Endometrial microvascular endothelial cells (primary cell): ENCODE data around the gene ANKMY2. TPM values are rescaled to one million over a fixed set of nuclear protein-coding genes. Genes with fewer than 3 reads are reported as not detected.

Experiments used
- in situ Hi-C: cut with HindIII; loops from 2 replicates; pipeline ENCODE4 v1.10.0; 2017; ENCODE audit warnings: low sequenced_read_pairs, low pct_unique_long_range_greater_than_20kb; ENCODE audit errors: inconsistent ontology term
- total RNA-seq: library from RNA; depleted of rRNA; stranded (reverse); fragments of >200 nt; gene quantifications from one replicate; pipeline ENCODE4 v1.2.3, GENCODE V29; 2015; ENCODE audit errors: inconsistent ontology term

ANKMY2 gene
- total RNA-seq, 1 donor from 2014 or later, result 7.6 TPM

- in situ Hi-C loops, result no loop called here
Measured at GRCh38 chr7:16589881-16590280, 55.7 kb downstream of the ANKMY2 start.

GRCh38 chr7:16587790-16588189 lies 57.8 kb downstream of the ANKMY2 start:
- in situ Hi-C loops, result no loop called here

DNA sequence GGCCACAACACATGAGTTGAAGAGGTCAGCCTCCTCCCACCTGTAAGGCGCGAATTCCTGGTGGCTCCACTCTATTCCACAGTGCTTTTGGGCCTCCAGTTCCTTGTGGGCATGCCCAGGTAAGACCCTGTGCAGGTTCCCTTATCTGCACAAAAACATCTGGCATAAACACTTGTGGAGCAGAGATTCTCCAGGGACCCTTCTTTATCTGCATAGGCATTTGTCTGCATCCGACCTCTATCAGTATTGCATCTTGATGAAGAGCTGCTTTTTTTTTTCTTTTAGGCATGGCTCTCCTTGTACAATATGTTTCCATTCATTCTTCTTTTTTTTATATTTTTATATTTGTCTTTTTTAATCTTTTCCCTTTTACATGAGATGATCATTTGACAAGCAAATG lies 58.4 kb downstream of the ANKMY2 start:
- in situ Hi-C loops, result no loop called here

DNA sequence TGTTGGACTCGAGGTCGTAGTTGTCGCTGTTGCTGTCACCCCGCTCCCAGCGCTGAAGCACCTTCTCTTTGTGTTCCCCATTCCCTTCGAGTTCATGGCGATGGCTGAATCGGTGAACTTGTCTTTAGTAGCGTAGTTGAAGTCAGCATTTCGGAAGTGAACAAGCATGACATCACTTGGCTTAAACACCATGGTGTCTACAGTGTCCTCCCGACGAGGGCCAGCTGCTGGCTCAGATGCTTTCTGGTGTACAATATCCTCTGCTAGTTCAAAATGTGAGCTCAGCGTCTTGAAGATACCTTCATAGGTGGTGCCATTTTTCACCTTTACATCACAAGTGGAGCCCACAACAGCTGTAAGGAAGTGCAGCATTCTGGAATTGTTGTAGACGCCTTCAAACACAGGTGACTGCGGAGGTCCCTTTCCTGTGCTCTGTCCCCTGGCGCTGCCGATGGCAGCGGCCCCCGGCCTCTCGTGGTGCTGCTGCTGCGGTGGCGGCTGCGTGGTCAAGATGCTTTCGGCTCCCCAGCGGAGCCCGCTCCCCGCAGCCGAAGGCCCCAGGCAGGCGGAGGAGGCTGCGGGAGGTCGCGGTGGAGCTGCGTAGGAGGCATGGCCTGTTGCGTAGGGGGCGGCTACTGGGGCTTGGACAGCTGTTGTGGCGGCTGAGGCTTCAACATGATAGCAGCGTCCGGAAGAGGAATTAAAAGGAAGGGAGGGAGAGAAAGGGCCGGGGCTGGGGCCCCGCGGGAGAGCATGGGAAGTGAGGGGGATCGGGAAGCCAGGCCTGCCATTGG lies 59.3 kb downstream of the ANKMY2 start:
- in situ Hi-C loops, result no loop called here

GRCh38 chr7:16585540-16585939 lies 60.0 kb downstream of the ANKMY2 start:
- in situ Hi-C loops, result no loop called here

DNA sequence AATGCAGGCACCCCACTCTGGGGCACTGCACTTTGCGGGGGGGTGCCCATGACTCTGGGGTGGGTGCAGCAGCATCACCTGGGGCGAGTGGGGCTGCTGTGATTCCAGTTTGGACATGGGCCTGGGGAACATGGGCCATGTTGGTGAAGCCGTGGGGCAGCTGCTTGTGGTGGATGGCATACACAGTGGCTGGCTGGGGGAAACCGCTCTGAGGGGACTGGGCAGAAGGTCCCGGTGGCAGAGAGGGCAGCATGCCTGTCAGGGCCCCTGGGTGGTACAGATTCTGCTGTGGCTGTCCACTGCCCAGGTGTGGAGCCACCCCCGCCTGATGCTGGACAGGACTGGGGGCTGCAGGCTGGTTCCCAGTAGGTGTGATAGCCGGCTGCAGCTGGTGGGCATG lies 61.7 kb downstream of the ANKMY2 start:
- in situ Hi-C loops, result no loop called here

DNA sequence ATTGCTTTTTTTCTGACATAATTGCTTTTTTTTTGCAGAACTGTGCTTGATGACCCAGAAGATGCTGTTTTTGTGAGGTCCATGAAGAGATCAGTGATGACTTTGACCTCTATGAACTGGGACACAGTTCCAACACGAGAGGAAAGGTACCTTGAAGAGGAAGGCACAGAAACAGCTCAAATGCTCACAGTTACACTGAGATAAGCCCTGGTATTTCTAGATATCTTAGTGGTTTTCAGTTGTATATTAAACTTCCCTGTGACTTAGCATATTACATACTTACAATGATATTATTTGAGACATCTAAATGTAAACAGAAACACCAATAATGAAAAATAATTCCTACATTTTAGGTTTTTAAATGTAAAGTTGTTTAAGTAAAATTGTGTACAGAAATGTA lies 64.3 kb downstream of the ANKMY2 start:
- in situ Hi-C loops, result no loop called here

DNA sequence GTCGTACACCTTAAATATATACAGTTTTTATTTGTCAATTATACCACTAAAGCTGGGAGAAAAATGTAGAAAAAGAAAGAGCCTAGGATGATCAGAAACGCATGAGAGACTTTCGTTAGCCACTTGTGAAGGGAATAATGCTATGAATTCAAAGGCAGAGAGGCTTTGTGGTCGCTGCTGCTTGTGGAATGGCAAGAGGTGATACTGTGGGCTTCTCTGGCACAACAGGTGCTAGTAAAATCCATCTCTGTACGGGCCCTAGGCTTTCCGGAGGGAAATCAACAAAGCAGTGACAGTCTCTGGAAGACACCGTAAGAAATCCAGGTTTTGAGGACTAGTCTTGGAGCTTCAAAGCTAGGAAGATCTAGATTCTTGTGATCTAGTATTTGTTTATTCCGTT lies 66.3 kb downstream of the ANKMY2 start:
- in situ Hi-C loops, result no loop called here

GRCh38 chr7:16571941-16572340 lies 73.6 kb downstream of the ANKMY2 start:
- in situ Hi-C loops, result no loop called here

GRCh38 chr7:16564909-16565426 lies 80.6 kb downstream of the ANKMY2 start:
- in situ Hi-C loops, result no loop called here

GRCh38 chr7:16564023-16564380 lies 81.6 kb downstream of the ANKMY2 start:
- in situ Hi-C loops, result no loop called here

DNA sequence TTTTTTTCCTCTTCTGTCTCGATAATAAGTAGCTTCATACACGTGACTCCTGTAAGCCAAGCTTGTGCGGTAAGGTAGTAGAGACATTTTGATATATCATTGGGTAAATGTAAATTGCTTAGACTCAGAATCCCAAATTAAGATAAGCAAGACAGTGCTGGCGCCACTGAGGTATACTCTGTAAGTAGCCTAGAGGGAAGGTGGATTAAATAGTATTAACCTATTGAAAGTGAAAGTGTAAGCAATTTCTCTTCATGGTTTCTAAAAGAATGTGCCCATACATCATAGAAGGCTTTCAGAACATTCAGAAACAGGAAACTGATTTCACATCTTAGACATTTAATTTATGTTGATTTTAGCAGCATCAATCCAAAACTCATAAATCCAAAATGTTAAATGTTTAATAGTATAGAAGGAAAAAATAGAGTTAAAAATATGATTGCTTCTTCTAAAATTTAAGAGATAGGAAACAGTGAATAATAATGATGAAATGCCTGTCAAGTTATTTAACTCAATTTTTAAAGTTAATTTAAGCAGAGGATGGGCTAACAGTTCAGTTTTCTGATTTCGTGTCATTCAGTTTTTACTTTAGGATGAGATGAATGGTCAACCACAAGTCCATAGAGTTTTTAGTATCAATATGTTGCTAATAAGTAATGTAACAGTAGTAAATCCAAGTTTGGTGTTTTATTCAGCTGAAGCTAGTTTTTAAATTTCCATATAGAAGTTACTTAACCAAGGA lies 82.1 kb downstream of the ANKMY2 start:
- in situ Hi-C loops, result no loop called here

DNA sequence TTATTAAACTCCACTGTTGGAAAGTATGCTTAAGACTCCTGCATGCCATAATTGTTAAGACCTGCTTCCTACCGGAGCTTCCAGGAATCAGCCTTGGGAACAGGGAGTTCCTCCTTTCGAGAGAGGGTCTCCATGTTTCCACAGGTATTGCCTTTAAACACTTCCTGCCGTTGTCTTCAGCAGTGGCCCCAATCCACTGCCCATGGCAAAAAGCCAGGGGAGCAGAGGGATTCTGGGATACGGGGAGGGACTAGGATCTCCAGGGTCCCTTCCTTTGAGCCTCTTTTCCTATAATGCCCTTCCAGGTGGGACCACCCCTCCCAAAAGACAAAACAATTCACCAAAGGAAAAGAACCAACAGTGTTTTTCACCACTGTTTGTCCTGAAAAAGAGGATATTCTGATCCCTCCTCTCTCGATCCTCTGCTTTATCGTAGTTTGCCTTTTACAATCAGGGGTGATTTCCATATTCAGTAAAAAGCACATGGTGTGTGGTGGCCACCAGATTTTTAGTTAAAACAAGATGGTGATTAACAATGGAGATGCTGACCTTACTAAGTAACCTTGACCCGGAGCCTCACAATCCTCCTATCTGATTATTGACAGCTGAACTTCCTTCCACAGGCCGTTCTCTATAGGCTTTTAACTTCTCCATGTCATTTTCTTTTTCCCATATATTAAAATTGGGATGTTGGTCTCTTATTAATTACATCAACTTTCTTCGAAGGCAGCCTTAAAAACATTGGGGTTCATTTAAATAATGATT lies 82.9 kb downstream of the ANKMY2 start:
- in situ Hi-C loops, result no loop called here

- in situ Hi-C loops, result no loop called here
Measured at GRCh38 chr7:16561943-16562342, 83.6 kb downstream of the ANKMY2 start.

GRCh38 chr7:16559497-16560179 lies 85.9 kb downstream of the ANKMY2 start:
- in situ Hi-C loops, result no loop called here

- in situ Hi-C loops, result no loop called here
Measured at GRCh38 chr7:16558761-16559302, 86.7 kb downstream of the ANKMY2 start.

DNA sequence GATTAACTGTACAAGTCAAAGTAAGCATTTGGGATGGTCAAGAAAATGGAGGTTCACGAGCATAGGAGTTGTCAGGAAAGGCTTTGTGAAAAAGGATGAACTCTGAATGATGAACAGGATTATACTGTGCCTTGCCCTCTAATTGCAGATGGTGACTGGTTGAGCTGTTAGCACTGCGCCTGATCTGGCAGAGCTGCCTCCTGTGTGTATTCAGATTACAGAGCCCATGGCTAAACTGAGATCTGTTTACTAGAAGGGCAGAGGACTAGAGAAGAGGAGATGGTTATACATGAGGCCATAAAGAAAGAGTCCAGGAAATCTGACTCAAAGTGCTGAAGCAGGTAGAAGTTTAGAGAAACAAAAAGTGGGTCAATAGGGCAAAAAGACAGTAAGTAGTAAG lies 89.2 kb downstream of the ANKMY2 start:
- in situ Hi-C loops, result no loop called here

GRCh38 chr7:16554518-16555236 lies 90.9 kb downstream of the ANKMY2 start:
- in situ Hi-C loops, result no loop called here
